Endodermal cell (in vitro differentiated cells): ENCODE results near the gene EFHC1. TPM values are rescaled to one million over a fixed set of nuclear protein-coding genes. Genes with fewer than 3 reads are reported as not detected.

ENCODE experiments used
- DNase-seq: peaks from one replicate; pipeline ENCODE4 v3.0.0-alpha.2; 2017
- H3K27ac ChIP-seq: 2 replicates; pipeline ENCODE4 v1.5.1; 2013; ENCODE audit warnings: mild to moderate bottlenecking, low read depth, low read length, moderate library complexity
- H3K27me3 ChIP-seq: 2 replicates; pipeline ENCODE4 v1.6.1; 2013; ENCODE audit warnings: mild to moderate bottlenecking, low read length, moderate library complexity; ENCODE audit not compliant: insufficient read depth, control insufficient read depth, poor library complexity, severe bottlenecking
- H3K36me3 ChIP-seq: 2 replicates; pipeline ENCODE4 v1.7.0; 2013; ENCODE audit warnings: mild to moderate bottlenecking, low read length, moderate library complexity; ENCODE audit not compliant: control insufficient read depth, insufficient read depth
- H3K4me1 ChIP-seq: one replicate; pipeline ENCODE4 v1.7.0; 2013; ENCODE audit warnings: low read length; ENCODE audit not compliant: control insufficient read depth, insufficient read depth
- H3K4me3 ChIP-seq: 2 replicates; pipeline ENCODE4 v1.5.1; 2013; ENCODE audit warnings: mild to moderate bottlenecking, low read length, moderate library complexity
- H3K9ac ChIP-seq: 2 replicates; pipeline ENCODE4 v1.6.1; 2013; ENCODE audit warnings: mild to moderate bottlenecking, low read length, moderate library complexity; ENCODE audit not compliant: poor library complexity, severe bottlenecking; ENCODE audit errors: extremely low read depth
- H3K9me3 ChIP-seq: 2 replicates; pipeline ENCODE4 v1.6.1; 2013; ENCODE audit warnings: mild to moderate bottlenecking, low read length, moderate library complexity; ENCODE audit not compliant: control insufficient read depth
- H3K27ac Mint-ChIP-seq: 2 replicates; pipeline ENCODE4 v1.8.0; 2020; ENCODE audit warnings: mixed read lengths
- H3K27me3 Mint-ChIP-seq: 2 replicates; pipeline ENCODE4 v1.8.0; 2021; ENCODE audit warnings: mild to moderate bottlenecking, mixed read lengths; ENCODE audit not compliant: insufficient read depth
- H3K36me3 Mint-ChIP-seq: 2 replicates; pipeline ENCODE4 v1.8.0; 2020; ENCODE audit warnings: low read depth, mixed read lengths
- H3K4me1 Mint-ChIP-seq: 2 replicates; pipeline ENCODE4 v1.8.0; 2020; ENCODE audit warnings: mixed read lengths
- H3K4me3 Mint-ChIP-seq: 2 replicates; pipeline ENCODE4 v1.8.0; 2020; ENCODE audit warnings: mild to moderate bottlenecking, moderate library complexity, mixed read lengths
- H3K9me3 Mint-ChIP-seq: 2 replicates; pipeline ENCODE4 v1.8.0; 2020; ENCODE audit warnings: mild to moderate bottlenecking, mixed read lengths
- WGBS, 2 experiments: methylation state at CpG; one replicate each; pipeline versions ENCODE4 v1.1.5 to v1.1.7; 2013; ENCODE audit warnings: missing lambda C conversion rate in 2 of 2, mixed read lengths in 1 of 2; ENCODE audit not compliant: insufficient coverage in 1 of 2, insufficient read length in 1 of 2; 5-methylcytosine and 5-hydroxymethylcytosine counted together
- total RNA-seq, 2 donors: library from RNA; stranded (reverse); fragmentation: NEBNext Ultra II Directional in 1 of 2; extraction: Animal tissue kit (Norgen Biotek cat#: 25700) in 1 of 2; gene quantifications; 2 replicates in 1 of 2; 3 replicates in 1 of 2; pipeline ENCODE4 v1.2.1, GENCODE V29; 2021
- TF ChIP-seq, protein P1 (sequence below): fragments of 200-600 bp; sonication (generic); conservative IDR thresholded peaks from 2 replicates; pipeline ENCODE4 v1.5.0; 2021; ENCODE audit warnings: antibody characterized with exemption, mild to moderate bottlenecking

The EFHC1 gene
- total RNA-seq, 2 donors from 2014 or later, result 26.4 to 46.4 TPM

- Histone ChIP-seq H3K9me3 (no peaks in the 10 kb centered on the region), H3K4me3 (no peak overlapping the region), H3K27me3 (no peaks in the 10 kb centered on the region), H3K4me1 (peaks cover 2% of the 10 kb centered on the region), H3K36me3 (no peaks in the 10 kb centered on the region), H3K9ac (no peak overlapping the region), H3K27ac (no peak overlapping the region)
- peak overlapping the region; percentile 13 for H3K27ac Mint-ChIP-seq
- DNase-seq, result no peak
- no peak overlapping the region for H3K4me3 Mint-ChIP-seq
- 93 to 95% methylated on average over 4 of the region's 4 CpGs for WGBS, 2 experiments
- H3K36me3 Mint-ChIP-seq, result peaks cover 5% of the 10 kb centered on the region
- no peaks in the 10 kb centered on the region for H3K27me3 Mint-ChIP-seq
- peaks cover 22% of the 10 kb centered on the region for H3K4me1 Mint-ChIP-seq
- no peaks in the 10 kb centered on the region for H3K9me3 Mint-ChIP-seq
- TF ChIP-seq, protein P1, sequence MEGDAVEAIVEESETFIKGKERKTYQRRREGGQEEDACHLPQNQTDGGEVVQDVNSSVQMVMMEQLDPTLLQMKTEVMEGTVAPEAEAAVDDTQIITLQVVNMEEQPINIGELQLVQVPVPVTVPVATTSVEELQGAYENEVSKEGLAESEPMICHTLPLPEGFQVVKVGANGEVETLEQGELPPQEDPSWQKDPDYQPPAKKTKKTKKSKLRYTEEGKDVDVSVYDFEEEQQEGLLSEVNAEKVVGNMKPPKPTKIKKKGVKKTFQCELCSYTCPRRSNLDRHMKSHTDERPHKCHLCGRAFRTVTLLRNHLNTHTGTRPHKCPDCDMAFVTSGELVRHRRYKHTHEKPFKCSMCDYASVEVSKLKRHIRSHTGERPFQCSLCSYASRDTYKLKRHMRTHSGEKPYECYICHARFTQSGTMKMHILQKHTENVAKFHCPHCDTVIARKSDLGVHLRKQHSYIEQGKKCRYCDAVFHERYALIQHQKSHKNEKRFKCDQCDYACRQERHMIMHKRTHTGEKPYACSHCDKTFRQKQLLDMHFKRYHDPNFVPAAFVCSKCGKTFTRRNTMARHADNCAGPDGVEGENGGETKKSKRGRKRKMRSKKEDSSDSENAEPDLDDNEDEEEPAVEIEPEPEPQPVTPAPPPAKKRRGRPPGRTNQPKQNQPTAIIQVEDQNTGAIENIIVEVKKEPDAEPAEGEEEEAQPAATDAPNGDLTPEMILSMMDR, result no peak
Observed at GRCh38 chr6:52524918-52525317, 104.8 kb downstream of the EFHC1 start.

DNA sequence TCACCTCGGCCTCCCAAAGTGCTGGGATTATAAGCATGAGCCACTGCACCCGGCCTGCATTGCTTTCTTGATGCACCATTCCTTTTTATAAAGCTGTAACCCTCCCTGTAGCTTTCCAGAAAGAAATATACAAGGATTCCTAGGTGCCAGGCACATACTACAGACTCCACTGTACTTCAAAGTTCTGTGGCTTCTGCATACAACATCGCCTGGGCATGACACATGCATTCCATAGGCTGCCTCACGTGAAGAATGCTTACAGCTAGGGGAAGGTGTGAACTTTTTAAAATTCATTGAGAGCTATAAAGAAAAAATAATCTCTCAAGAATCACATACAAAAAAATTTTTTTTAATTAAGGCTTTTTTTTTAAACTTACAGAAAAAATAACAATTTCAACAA, 106.5 kb downstream of the EFHC1 start:
- TF ChIP-seq, protein P1, result no peak
- H3K27me3 Mint-ChIP-seq, result no peaks in the 10 kb centered on the region
- no peak for DNase-seq
- no peak overlapping the region for H3K4me3 ChIP-seq
- no peaks in the 10 kb centered on the region for H3K9me3 ChIP-seq
- no peak overlapping the region for H3K27ac ChIP-seq
- H3K9ac ChIP-seq, result no peak overlapping the region
- no peaks in the 10 kb centered on the region for H3K9me3 Mint-ChIP-seq
- H3K4me1 ChIP-seq, result peaks cover 2% of the 10 kb centered on the region
- H3K27ac Mint-ChIP-seq, result no peak overlapping the region
- H3K36me3 Mint-ChIP-seq, result peaks cover 2% of the 10 kb centered on the region
- no peaks in the 10 kb centered on the region for H3K36me3 ChIP-seq
- H3K4me1 Mint-ChIP-seq, result peaks cover 22% of the 10 kb centered on the region
- WGBS, 2 experiments, result 84 to 86% methylated on average over 2 to 4 of the region's 4 CpGs
- no peaks in the 10 kb centered on the region for H3K27me3 ChIP-seq
- H3K4me3 Mint-ChIP-seq, result no peak overlapping the region

GRCh38 chr6:52527436-52527835, 107.3 kb downstream of the EFHC1 start:
- TF ChIP-seq, protein P1, result no peak
- no peaks in the 10 kb centered on the region for H3K36me3 ChIP-seq
- Mint-ChIP-seq H3K4me1 (peaks cover 17% of the 10 kb centered on the region), H3K36me3 (peaks cover 2% of the 10 kb centered on the region), H3K9me3 (no peaks in the 10 kb centered on the region), H3K4me3 (no peak overlapping the region), H3K27ac (no peak overlapping the region), H3K27me3 (no peaks in the 10 kb centered on the region)
- DNase-seq, result no peak
- no peak overlapping the region for H3K27ac ChIP-seq
- no peaks in the 10 kb centered on the region for H3K4me1 ChIP-seq
- H3K4me3 ChIP-seq, result no peak overlapping the region
- H3K9ac ChIP-seq, result no peak overlapping the region
- WGBS, 2 experiments, result 94 to 99% methylated on average over 5 to 7 of the region's 7 CpGs
- no peaks in the 10 kb centered on the region for H3K9me3 ChIP-seq
- H3K27me3 ChIP-seq, result no peaks in the 10 kb centered on the region
